NCI-H1048 (cell line): ENCODE measurements around the gene PABPC1L.

Experiments
- DNase-seq: peaks from one replicate; lab custom pipeline; 2025; lab: John Stamatoyannopoulos, UW

Gene PABPC1L

DNA sequence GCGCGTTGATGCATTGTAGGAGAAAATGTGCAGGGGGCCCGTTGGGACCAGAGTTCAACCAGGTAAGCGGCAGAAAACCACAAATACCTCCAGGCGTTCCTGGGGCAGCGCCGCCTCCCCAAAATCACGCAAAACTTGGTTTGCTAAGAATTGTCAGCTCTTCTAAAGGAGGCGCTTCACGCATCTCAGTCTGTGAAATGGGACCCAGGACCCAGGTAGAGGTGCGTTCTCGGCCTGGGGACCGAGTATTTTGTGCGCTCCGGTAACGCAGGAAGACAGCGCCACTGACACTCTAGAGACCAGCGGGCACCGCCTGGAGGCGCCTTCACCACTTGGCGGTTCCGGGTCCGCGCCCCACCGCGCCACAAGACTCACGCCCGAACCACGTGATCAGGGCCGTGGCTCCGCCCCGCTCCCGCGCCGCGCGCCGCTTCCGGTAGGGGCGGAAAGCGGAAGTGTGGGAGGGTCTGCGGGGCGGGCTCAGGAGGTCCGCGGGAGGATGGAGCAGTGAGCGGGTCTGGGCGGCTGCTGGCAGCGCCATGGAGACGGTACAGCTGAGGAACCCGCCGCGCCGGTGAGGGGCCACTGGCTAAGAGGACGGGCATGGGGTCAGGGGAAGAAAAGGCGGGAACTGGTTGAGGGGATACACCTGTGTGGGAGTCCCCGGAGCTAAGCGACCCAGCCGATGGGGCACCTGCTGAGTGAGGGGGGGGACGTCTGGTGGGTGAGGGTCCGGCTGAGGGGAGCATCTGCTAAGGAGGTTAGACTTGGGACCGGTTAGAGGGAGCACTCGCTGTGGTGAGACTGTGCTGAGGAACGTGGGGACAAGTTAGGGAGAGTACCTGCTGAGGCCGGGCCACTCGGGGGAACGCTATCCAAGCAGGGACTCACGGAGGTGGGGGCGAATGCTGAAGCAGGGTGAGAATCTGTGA lies 56.4 kb downstream of the PABPC1L start, which contains the start of gene STK4:
Gene STK4 (plus strand): TSS at position 483 of the 932 bp plus-strand sequence. CDS start 57 bp downstream, at position 540.
- DNase-seq, result peak; percentile 87

GRCh38 chr20:44967207-44967807 lies 57.4 kb downstream of the PABPC1L start:
- no peak for DNase-seq

DNA sequence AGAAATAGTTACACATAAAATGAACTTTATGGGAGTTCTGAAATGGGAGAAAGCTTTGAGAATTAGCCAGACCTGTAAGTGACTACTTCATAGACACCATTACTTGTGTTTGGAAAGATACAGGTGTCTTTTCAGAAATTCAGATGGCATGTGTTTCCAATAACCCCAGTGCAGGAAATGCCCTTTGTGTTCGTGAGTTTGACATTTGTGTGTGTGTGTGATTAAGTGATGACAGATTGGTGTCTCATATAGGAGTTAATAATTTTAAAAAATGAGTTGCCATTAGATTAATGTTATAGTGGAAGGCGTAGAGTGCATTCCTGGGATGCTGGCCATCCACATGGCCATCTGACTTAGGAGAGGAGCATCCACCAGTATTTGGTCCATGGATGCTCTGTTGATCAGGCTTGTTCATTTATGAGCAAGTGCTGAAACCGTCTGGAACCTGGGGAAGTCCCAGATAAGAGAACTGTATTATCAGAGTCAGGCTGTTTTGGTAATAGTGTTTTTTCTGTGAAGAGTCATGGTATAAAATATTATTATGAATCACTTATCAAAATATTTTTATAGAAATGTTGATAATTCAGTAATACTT lies 59.5 kb downstream of the PABPC1L start:
- no peak for DNase-seq

GRCh38 chr20:44970243-44970757 lies 60.4 kb downstream of the PABPC1L start:
- no peak for DNase-seq

- DNase-seq, result no peak
Observed at GRCh38 chr20:44973053-44973452, 63.2 kb downstream of the PABPC1L start.

DNA sequence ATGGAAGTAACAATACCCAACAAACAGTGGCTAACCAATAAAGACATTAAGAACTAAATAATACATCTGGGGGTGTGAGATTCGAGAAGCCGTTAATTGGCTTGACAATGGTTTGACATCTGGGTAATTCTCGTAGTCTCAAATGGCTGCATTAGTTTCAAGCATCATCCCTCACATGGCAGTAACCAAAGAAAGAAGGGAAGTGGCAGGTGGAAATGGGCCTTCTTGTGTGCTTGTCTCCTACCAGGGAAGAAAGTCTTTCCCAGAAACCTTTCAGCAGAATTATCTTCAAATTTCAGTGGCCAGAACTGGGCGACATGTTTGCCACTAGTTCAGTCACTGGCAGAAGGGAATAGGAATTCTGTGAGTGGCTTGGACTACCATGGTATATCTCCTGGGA lies 66.8 kb downstream of the PABPC1L start:
- no peak for DNase-seq

- no peak for DNase-seq
Observed at GRCh38 chr20:44979090-44979621, 69.3 kb downstream of the PABPC1L start.

DNA sequence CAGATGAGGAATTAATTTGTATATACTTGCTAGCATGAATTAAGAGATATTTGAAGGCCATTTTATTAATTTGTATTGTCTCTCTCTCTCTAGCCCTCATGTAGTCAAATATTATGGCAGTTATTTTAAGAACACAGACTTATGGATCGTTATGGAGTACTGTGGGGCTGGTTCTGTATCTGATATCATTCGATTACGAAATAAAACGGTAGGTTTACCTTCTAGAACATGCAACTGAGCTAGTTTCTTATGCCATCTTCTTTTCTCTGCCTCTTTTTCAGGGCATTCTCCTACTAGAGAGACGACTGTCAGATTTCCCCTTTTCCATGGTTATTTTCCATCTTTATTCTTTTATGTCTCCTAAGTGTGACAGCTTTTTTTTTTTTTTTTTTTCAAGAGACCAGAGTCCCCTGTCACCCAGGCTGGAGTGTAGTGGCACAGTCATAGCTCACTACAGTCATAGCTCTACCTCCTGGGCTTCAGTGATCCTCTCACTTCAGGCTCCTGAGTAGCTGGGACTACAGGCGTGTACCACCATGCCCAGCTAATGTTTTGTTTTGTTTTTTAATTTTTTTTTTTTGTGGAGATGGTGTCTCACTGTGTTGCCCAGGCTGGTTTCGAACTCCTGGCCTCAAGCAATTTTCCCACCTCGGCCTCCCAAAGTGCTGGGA lies 72.0 kb downstream of the PABPC1L start:
- DNase-seq, result no peak

DNA sequence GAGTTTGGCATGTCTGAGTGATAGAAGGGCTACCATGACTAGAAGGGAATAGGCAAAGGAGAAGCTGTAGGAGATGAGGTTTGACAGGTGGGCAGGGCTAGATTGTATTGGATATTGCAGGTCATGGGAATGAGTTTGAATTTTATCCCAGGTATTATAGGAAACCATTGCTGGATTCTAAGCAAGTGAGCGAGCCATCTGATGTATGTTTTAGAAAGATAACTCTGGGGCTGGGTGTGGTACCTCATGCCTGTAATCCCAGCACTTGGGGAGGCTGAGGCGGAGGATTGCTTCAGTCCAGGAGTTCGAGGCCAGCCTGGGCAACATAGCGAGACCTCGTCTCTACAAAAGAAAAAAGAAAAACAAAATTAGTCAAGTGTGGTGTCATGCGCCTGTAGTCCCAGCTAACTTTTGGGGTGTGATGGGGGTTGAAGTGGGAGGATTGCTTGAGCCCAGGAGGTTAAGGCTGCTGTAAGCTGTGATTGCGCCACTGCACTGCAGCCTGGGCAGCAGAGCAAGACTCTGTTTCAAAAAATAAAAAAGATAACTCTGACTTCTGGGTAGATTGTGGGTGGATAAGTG lies 73.3 kb downstream of the PABPC1L start:
- no peak for DNase-seq

DNA sequence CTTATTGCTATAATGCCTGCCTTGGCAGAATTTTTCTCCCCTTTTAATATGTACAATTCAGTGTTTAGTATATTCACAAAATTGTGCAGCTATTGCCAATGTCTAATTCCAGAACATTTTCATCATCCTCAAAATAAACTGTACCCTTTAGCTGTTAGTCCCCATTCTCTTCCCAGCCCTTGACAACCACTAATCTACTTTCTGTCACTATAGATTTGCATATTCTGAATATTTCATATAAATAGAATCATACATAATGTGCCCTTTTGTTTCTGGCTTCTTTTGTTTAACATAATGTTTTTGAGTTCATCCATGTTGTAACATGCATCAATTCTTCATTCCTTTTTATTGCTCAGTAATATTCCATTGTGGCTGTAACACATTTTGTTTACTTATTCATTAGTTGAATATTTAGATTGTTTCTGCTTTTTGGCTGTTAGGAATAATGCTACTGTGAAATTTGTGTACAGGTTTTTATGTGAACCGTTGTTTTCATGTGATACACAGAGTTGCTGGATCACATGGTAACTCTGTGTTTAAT lies 78.8 kb downstream of the PABPC1L start:
- DNase-seq, result no peak
